Lung (tissue), 16 donors: Measurements from ENCODE around the gene CHRD. TPM values are rescaled to one million over a fixed set of nuclear protein-coding genes. Genes with fewer than 3 reads are reported as not detected.

ENCODE experiments used
- ATAC-seq: fragments of 200-7000 bp; cut with Tn5 transposase; one replicate; pipeline ENCODE4 v1.9.1; 2020; ENCODE audit warnings: moderate number of reproducible peaks; ENCODE audit not compliant: insufficient read depth, low FRiP score
- DNase-seq, 3 donors: peaks; one replicate each; pipeline ENCODE4 v3.0.0-alpha.2; 2013 to 2017
- H3K27ac ChIP-seq, 2 donors: one replicate each; pipeline ENCODE4 v1.5.1; 2013; ENCODE audit warnings: mild to moderate bottlenecking in 2 of 2, moderate library complexity in 2 of 2, control low read depth in 1 of 2, inconsistent platforms in 1 of 2, low read depth in 1 of 2, low read length in 1 of 2
- H3K27me3 ChIP-seq, 3 donors: one replicate each; pipeline ENCODE4 v1.5.1; 2013; ENCODE audit warnings: low read length in 2 of 3; ENCODE audit not compliant: control insufficient read depth in 3 of 3, insufficient read depth in 3 of 3
- H3K36me3 ChIP-seq, 4 donors: one replicate each; pipeline ENCODE4 v1.5.1; 2013; ENCODE audit warnings: low read length in 4 of 4, mild to moderate bottlenecking in 1 of 4, moderate library complexity in 1 of 4; ENCODE audit not compliant: control insufficient read depth in 4 of 4, insufficient read depth in 4 of 4
- H3K4me1 ChIP-seq, 5 donors: one replicate each; pipeline ENCODE4 v1.5.1; 2013; ENCODE audit warnings: low read length in 5 of 5, mild to moderate bottlenecking in 2 of 5, moderate library complexity in 1 of 5; ENCODE audit not compliant: control insufficient read depth in 5 of 5, insufficient read depth in 5 of 5
- H3K4me3 ChIP-seq: one replicate; pipeline ENCODE4 v1.5.1; 2013; ENCODE audit warnings: mild to moderate bottlenecking, control low read depth, moderate library complexity
- H3K9ac ChIP-seq, 2 donors: one replicate each; pipeline ENCODE4 v1.5.1; 2013; ENCODE audit warnings: low read length in 2 of 2, control low read depth in 1 of 2; ENCODE audit not compliant: insufficient read depth in 1 of 2
- H3K9me3 ChIP-seq, 4 donors: one replicate each; pipeline ENCODE4 v1.5.1; 2013; ENCODE audit warnings: low read length in 3 of 4, mild to moderate bottlenecking in 1 of 4, moderate library complexity in 1 of 4; ENCODE audit not compliant: control insufficient read depth in 4 of 4, insufficient read depth in 3 of 4
- WGBS, 2 donors: extraction: QIAGEN DNeasy Blood & Tissue Kit; methylation state at CpG; one replicate each; pipeline ENCODE4 v1.1.7; 2013; 5-methylcytosine and 5-hydroxymethylcytosine counted together
- long read RNA-seq, 5 donors: transcript quantifications; one replicate each; lab custom pipeline, GENCODE V29; 2026
- polyA plus RNA-seq, 2 donors: library from polyadenylated mRNA; stranded (reverse); fragments of 200-250 nt; gene quantifications; one replicate each; pipeline ENCODE4 v1.2.1, GENCODE V29; 2013
- total RNA-seq, 2 donors: library from RNA; depleted of rRNA in 1 of 2; stranded (reverse); fragments of >200 nt in 1 of 2; gene quantifications; one replicate each; pipeline ENCODE4 v1.2.1, GENCODE V29; 2014 to 2021
- TF ChIP-seq, protein P1 (sequence below): IDR thresholded peaks from 2 replicates; pipeline ENCODE4 v1.5.1; 2012; ENCODE audit warnings: mild to moderate bottlenecking; ENCODE audit errors: control extremely low read depth, extremely low read depth
- donor health status: control.
- donor health status: control.
- donor health status: Bipolar disorder and iron deficiency.
- donor health status: healthy.
- donor health status: DM: yes; HTN: yes; CAD: no.

Gene CHRD
- 10 to 100 TPM in 1 of 2 donors, 1 to 10 TPM in 1; 6.7 to 16.7 TPM for total RNA-seq
- polyA plus RNA-seq, result 1 to 10 TPM; 4.2 to 4.9 TPM
- long read RNA-seq, donor 1, partial matches to known transcripts, result 5 of 8 reads
- long read RNA-seq, donor 1, other reads (novel, unspliced or antisense), result 0 of 8 reads
- long read RNA-seq, donor 2, result 0 reads
- long read RNA-seq, donor 3, result 0 reads
- long read RNA-seq, donor 4, result 0 reads
- long read RNA-seq, donor 5, partial matches to known transcripts, result 0 of 1 reads
- long read RNA-seq, donor 5, other reads (novel, unspliced or antisense), result 0 of 1 reads

DNA sequence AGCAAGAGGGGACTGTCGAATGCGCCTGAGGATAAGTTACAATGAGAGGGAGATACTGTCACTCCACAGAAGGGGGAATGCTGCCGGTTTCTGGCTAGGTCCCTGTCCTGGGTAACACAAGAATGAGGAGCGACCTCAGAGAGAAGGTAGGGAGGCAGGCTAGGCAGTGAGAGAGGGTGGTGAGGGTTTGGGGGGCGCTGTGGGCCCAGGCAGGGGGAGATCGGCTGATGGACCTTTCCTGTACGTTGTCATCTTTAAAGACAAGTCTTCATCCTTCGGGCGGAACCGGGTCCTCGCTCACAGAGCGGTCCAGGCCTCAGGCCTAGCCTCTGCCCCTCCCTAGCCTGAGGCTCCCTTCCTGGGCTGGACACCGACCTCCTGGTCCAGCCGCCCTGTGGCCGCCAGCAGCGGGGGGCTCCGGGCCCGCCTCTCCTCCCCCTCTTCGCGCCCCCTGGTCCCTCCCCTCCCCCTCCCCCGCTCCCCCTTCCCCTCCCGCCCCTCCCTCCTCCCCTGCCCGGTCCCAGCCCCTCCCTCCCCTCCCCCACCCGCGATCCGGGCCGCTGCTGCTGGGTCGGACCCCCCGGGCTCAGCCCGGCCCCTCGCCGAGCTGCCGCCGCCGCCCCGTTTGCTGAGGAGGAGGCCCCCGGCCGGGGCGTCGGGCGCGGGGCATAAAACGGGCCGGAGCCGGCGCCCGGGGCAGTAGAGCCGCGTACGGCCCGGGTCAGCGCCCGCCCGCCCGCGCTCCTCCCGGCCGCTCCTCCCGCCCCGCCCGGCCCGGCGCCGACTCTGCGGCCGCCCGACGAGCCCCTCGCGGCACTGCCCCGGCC is at the start of gene CHRD:
CHRD (plus strand) TSS at position 697 of the 827 bp plus-strand sequence. CDS start 265 bp downstream, outside the sequence.
- H3K4me1 ChIP-seq, result peaks cover 0 to 37% (median 2%) of the 10 kb centered on the region in 5 donors
- ATAC-seq (no peak), DNase-seq (peak; percentile 48 to 67 (median 63))
- no peaks in the 10 kb centered on the region for H3K36me3 ChIP-seq
- 14 to 44% methylated on average over 22 to 63 of the region's 71 CpGs for WGBS, 2 donors
- peaks cover 0 to 19% (median 5%) of the 10 kb centered on the region in 3 donors for H3K27me3 ChIP-seq
- TF ChIP-seq, protein P1, sequence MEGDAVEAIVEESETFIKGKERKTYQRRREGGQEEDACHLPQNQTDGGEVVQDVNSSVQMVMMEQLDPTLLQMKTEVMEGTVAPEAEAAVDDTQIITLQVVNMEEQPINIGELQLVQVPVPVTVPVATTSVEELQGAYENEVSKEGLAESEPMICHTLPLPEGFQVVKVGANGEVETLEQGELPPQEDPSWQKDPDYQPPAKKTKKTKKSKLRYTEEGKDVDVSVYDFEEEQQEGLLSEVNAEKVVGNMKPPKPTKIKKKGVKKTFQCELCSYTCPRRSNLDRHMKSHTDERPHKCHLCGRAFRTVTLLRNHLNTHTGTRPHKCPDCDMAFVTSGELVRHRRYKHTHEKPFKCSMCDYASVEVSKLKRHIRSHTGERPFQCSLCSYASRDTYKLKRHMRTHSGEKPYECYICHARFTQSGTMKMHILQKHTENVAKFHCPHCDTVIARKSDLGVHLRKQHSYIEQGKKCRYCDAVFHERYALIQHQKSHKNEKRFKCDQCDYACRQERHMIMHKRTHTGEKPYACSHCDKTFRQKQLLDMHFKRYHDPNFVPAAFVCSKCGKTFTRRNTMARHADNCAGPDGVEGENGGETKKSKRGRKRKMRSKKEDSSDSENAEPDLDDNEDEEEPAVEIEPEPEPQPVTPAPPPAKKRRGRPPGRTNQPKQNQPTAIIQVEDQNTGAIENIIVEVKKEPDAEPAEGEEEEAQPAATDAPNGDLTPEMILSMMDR, result no peak
- H3K4me3 ChIP-seq, result peak within 1 kb of the TSS; percentile 25
- H3K9ac ChIP-seq, result peak within 1 kb of the TSS in 1 of 2 donors; percentile 55
- peak within 1 kb of the TSS in 1 of 2 donors; percentile 0 for H3K27ac ChIP-seq
- peaks cover 0 to 5% (median 0%) of the 10 kb centered on the region in 4 donors for H3K9me3 ChIP-seq

DNA sequence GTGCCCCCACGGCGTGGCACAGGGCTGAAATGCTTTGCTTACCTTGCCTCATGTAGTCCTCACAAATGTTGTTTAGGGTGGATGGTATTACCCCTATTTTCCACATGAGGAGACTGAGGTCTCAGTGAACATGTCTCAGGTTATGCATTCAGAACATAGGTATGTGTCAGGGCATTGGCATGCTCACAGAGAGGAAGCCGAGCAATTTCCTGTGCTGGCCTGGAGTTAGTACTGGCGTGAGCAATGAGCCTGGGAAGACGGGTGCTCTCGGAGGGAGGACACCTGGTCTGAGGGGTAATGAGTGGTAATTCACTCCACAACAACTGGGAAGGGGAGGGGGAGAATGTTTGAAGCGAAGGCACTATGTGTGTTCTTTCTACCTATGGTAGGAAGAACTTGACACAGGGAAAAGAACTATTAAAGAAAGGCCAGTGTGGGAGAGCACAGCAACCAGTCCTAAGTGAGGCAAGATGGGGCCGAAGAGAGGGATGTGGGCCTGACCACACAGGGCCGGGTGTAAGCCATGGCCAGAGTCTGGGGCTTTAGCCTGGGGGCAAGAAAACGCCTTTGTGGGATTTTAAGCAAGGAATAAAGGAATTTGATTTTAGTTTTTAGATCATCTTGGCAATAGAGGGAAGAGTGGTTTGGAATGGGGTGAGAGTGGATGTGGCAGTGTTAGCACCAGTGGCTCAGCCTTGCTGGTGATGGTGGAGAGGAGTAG is 47.3 kb upstream of the CHRD start:
- H3K36me3 ChIP-seq, result peaks cover 30 to 56% (median 46%) of the 10 kb centered on the region in 4 donors

DNA sequence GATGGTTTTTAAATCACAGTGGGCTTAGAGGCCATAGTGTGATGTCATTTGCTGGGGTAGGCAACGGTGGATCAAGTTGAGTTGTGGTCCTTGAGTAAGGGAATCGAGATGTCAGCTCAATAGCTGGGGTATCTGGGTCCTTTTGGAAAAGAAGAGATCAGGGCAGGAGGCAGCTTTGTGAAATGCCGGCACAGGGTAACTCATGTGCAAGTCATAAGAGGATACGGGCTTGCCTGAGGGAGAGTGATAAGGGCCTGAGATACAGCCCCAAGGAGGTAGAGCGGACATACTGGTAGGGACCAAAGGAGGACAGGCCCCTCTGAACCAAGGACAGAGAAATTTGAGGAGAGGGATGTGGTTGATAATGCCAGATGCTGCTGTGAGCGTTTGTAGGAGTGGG is 46.7 kb upstream of the CHRD start:
- peaks cover under 1 to 20% (median 17%) of the 10 kb centered on the region in 5 donors for H3K4me1 ChIP-seq
- peak overlapping the region in 1 of 2 donors; percentile 35 for H3K27ac ChIP-seq
- H3K9me3 ChIP-seq, result no peaks in the 10 kb centered on the region
- ATAC-seq (no peak), DNase-seq (no peak)
- TF ChIP-seq, protein P1, result no peak
- H3K4me3 ChIP-seq, result no peak overlapping the region
- H3K9ac ChIP-seq, result no peak overlapping the region
- H3K27me3 ChIP-seq, result no peaks in the 10 kb centered on the region
- 88 to 92% methylated on average over 6 of the region's 6 CpGs for WGBS, 2 donors
- H3K36me3 ChIP-seq, result peaks cover 26 to 49% (median 41%) of the 10 kb centered on the region in 4 donors

More for the DNA sequence above, 47.3 kb upstream of the CHRD start:
- TF ChIP-seq, protein P1, result no peak
- H3K27ac ChIP-seq, result peak overlapping the region; percentile 65 to 67
- no peak overlapping the region for H3K9ac ChIP-seq
- no peak overlapping the region for H3K4me3 ChIP-seq
- peaks cover 0 to 15% (median 14%) of the 10 kb centered on the region in 5 donors for H3K4me1 ChIP-seq
- no peaks in the 10 kb centered on the region for H3K9me3 ChIP-seq
- no peaks in the 10 kb centered on the region for H3K27me3 ChIP-seq
- DNase-seq, result no peak
- whole genome bisulfite sequencing, 2 donors, result 64 to 66% methylated on average over 10 of the region's 10 CpGs
- ATAC-seq, result no peak
